NCI-H2196 (cell line): ENCODE data around the gene ZNF136.

Experiments
- DNase-seq: peaks from one replicate; lab custom pipeline; 2025; ENCODE audit not compliant: unreplicated experiment; lab: John Stamatoyannopoulos, UW

The ZNF136 gene

DNA sequence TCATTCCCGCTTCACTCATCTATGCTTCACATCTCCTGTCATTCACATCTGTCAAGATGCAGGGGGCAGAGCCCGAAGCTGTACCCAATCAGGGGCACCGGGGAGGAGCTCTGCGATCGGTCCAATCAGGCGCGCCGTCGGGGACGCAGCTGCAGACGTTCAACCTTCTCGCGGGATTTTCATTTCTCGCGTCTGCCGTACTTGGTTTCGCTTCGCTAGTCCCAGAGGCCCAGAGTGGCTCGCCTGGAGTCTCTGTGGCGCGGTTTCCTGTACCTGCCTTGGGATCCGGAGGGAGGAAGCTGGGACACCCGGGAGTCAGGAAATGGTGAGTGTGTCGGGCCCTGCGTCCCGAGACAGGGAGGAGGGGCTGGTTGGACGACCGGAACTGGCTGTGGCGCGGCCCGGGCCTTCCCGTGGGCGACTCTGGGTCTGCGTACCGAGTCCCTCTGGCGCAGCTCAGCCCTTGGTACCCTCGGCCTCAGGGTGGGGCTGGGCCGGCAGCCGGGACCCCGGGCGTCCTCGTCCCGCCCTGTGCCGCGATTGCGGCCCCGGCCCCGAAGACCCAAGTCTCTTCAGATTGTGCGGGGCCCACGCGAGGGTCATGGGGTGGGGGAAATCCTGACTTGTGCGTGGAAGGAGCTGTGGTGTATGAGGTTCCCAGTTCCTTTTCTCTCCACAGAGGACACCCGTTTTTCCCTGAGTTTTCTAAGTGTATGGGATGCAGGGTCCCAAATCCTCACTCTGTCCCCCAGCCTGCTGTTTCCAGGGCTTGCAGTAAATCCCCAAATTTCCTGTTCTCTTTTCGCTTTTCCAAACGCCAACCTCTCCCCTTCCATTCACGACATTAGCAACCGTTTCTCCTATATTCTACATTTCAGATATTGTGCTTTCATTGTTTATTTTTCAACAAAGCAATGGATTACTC is at the start of gene ZNF136:
Gene ZNF136 (plus strand): TSS at position 215 of the 925 bp plus-strand sequence. CDS start 108 bp downstream, at position 323.
- peak; percentile 95 for DNase-seq

DNA sequence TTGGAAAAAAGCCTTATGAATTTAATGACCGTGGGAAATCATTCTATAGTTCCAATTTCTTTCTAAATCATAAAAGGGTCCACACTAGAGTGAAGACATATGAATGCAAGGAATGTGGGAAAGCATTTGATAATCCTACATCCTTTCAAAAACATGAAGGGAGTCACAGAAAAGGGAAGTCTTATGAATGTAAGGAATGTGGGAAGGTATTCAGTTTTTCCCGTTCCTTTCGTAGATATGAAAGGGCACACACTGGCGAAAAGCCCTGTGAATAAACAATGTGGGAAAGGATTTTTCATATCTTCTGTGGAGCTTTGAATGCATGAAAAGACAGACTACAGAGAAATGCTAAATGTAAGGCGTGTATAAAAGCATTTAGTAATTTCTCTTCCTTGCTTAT is 49.8 kb upstream of the ZNF136 start:
- no peak for DNase-seq

DNA sequence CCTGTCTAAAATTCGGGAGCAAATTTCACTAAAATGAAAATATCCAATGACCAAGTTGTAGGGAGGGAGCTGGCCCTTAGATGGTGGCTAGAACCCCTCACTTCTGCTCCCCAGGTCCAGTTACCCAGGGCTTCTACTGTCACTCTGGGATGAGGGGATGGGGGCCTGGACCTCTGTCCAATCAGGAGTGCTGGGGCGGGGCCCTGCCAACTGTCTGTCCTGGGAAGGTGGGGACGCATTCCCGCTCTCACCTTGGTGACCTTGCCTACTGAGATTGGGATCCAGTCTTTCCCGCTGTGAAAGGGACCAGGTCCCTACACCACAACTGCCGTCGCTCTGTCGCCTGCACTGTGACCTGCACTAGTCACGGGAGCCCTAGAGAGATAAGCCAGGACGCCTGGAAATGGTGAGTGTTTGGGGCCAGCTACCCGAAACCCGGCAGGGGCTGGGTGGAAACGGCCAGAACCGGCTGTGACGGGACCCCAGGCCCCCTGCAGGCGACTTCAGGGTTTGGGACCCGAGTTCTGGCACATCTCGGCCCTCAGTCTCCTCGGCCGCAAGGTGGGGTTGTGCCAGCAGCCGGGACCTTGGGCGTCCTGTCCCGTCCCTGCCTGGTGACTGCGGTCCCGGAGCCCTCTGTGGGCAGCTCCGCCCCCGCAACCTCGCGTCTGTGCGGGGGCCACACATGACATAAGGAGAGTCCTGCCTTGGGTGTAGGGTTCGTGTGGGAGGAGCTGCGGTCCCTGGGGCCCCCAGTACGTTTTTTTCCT is 45.5 kb upstream of the ZNF136 start:
- no peak for DNase-seq

DNA sequence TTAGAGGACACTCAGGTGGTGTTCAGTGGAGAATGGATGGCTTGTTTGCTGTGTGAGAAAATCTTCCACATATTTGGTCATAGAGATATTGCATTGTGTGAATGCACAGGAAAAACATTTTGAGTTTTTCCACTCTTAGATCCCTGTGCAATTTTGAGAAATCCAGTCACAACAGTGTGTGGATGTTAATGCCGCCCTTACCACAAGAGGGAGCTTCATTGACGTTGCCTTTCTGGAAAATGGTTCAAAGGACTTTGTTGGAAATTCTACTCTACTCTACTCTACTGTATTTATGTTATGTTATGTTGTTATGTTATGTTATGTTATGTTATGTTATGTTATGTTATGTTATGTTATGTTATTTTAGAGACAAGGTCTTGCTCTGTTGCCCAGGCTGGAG is 36.2 kb upstream of the ZNF136 start:
- DNase-seq = no peak

DNA sequence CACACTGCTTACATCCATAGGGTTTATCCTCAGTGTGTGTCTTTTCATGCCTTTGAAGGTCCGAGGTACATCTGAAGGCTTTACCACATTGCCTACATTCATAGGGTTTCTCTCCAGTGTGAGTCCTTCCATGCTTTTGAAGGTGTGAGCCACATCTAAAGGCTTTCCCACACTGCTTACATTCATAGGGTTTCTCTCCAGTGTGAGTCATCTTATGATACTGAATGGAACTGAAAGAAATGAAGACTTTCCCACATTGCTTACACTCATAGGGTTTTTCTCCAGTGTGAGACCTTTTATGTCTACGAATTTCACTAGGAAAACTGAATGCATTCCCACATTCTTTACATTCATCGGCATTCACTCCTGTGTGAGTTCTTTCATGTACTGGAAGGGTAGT is 29.8 kb upstream of the ZNF136 start:
- no peak for DNase-seq

DNA sequence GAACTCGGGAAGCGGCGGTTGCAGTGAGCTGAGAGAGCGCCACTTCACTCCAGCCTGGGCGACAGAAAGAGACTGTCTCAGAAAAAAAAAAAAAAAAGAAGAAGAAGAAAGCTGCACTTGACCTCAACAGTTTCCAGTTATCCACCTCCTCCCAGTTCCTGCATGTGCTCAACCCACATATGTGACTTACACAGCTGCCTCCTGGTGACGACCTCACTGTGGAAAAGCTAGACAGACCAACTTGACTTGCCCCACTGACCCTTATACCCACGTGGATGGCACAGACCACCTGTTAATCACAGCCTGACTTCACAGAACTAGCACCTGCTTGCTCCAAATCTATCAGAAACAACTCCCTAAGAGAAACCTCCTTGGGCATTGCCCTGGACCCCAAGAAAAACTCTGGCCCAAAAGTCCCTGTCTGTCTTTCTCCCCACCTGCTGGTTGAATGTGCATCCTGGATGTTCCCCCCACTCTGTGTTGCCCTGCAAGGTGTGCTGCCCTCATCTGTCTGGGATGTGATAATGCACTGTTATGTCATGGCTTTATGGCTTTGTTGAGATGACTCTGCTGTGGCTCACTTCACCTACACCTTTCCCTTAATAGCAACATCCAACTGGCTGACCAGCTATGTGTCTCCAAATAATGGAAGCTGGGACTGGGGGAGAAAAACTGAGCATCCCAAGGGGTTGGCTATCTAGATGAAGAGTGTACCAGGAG is 25.5 kb upstream of the ZNF136 start:
- no peak for DNase-seq

DNA sequence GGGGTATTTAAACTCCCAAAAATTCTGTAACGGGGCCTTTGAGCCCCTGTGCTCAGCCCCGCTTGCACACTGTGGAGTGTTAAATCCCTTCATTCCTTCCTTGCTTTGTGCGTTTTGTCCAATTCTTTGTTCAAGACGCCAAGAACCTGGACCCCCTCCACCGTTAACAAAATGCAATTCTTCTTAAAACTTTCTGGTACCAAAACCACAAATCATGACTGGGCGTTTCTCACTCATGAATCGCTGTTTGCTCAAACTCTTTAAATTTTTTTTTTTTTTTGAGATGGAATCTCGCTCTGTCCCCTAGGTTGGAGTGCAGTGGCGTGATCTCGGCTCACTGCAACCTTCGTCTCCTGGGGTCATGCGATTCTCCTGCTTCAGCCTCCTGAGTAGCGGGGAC is 23.6 kb upstream of the ZNF136 start:
- DNase-seq = no peak

DNA sequence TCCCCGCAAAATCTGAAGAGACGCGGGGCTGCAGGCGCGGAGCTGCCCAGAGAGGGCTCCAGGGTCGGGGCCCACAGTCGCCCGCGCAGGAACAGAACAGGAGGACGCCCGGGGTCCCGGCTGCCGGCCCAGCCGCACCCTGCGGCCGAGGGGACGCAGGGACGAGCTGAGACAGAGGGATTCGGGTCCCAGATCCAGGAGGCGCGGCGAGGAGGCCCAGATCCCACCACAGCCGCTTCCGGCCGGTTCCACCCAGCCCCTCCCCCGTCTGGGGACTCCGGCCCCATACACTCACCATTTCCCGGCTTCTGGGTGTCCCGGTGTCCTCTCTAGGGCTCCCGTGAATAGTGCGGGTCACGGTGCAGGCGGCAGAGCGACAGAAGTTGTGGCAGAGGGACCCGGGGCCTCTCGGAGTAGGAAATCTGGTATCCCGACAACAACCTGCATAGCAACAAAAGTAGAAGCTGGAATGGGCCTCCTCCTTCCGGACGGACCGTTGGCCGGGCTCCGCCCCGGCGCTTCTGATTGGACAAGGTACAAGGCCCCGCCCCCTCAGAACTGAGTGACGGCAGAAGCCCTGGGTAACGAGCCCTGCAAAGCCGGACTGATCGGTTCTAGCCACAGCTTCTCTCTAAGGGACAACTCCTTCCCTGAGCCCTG is 22.9 kb upstream of the ZNF136 start, which contains the start of gene ZNF20:
Gene ZNF20 (minus strand): TSS at position 466 of the 660 bp plus-strand sequence. CDS start 168 bp downstream, at position 298.
- peak; percentile 94 for DNase-seq

DNA sequence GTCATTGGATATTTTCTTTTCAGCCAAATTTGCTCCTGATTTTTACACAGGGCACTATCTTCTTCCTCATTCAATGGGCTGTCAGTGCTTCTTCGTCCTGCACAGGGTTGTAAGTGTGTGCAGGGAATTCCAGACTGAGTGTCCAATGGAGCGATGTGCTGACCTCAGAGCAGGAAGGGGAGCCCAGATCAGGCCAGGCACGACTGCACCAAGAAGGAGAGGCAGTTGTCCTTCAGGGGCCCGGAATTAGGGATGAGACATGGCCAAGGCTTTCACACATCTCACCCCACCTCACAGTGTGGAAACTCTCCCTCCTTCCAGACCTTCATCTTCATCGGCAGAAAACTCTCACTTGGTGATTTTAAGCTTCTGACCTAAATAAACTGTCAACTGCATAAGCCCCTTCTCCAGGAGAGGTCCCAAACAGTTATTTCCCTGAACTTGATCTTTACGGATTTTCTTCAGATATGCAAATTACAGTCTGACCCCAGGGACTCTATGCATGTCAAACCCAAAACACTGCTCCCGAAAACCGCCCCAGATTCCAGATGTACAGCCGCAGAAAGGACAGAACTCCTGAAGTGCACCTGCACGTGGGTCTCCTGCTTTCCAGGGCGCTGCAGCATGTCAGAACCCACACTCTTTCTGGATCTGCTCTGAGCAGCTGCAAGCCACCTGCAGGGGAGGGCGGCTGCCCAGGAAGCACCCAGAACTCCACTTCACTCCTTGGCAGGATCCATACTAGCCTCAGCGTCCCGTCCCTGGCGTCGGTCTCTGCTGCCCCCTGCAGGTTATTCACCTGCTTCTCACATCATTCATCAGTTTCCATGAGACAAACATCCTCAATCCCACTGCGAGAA is 22.1 kb upstream of the ZNF136 start:
- peak; percentile 93 for DNase-seq

DNA sequence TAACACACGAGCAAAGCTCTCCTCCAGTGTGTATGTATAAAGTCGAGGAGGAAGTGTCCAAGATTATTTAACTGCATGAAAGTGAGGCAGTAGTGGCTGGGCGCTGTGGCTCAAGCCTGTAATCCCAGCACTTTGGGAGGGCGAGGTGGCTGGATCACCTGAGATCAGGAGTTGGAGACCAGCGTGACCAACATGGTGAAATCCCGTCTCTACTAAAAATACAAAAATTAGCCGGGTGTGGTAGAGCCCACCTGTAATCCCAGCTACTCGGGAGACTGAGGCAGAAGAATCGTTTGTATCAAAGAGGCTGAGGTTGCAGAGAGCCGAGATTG is 21.5 kb upstream of the ZNF136 start:
- DNase-seq = no peak

DNA sequence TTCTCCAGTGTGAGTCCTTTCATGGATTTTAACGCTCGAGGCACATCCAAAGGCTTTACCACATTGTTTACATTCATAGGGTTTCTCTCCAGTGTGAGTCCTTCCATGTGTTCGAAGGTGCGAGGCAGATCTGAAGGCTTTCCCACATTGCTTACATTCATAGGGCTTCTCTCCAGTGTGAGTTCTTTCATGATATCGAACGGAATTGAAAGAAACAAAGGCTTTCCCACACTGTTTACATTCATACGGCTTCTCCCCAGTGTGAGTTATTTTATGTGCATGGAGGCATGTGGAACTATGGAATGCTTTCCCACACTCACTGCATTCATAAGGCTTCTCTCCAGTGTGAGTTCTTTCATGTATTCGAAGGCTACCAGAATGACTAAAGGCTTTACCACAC is 17.5 kb upstream of the ZNF136 start:
- DNase-seq = no peak

DNA sequence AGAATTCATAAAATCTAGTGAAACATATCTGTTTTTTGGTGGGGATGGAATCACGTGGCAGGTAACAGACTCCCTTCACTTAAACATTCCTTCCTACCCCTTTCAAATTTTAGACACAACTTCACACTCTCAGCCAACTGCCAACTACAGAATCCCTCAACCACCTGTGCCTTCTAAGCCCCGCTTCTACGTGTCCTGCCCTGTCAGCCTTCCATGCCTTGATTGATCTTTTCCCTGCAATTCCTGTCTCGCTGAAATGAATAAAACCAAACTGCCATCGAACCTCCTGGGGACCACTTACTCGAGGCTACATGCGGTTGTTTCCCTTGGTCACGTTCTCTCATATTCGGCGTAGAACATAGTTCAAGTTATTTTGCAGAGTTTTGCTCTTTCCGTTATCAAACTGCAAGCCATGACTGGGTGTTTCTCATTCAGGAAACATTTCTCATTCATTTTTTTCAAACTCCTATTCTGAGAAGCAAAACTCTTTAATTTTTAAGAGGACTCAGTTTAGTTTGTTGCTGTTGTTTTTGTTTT is 7.5 kb upstream of the ZNF136 start:
- no peak for DNase-seq

DNA sequence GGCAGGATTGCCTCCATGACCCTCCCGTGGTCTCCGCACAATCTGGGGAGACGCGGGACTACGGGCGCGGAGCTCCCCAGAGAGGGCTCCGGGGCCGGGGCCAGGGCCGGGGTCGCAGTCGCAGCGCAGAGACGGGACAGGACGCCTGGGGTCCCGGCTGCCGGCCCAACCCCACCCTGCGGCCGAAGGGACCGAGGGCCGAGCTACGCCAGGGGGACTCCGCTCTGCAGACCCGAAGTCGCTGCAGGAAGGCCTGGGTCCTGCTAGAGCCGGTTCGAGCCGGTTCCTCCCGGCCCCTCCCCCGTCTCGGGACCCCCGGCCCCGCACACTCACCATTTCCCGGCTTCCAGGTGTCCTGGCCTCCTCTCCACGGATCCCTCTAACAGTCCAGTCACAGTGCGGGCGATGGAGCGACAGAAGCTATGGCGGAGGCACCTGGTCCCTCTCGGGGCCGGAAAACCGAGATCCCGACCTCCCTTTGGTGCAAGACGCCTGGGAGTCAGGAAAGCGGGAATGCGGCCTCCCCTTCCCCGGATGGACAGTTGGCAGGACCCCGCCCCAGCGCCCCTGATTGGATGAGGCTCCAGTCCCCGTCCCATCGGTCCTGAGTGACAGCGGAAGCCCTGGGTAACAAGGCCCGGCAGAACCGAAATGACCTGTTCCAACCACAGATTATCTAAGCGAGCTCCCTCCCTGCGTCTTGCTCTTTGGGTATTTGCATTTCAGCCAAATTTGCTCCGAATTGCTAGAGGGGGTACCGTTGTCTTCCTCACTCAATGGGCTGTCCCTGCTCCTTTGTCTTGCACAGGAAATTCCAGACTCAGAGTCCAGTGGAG is 6.5 kb upstream of the ZNF136 start, which contains the start of gene ZNF625:
Gene ZNF625 (minus strand): TSS at position 512 of the 836 bp plus-strand sequence. CDS start 176 bp downstream, at position 336.
- peak; percentile 79 for DNase-seq

DNA sequence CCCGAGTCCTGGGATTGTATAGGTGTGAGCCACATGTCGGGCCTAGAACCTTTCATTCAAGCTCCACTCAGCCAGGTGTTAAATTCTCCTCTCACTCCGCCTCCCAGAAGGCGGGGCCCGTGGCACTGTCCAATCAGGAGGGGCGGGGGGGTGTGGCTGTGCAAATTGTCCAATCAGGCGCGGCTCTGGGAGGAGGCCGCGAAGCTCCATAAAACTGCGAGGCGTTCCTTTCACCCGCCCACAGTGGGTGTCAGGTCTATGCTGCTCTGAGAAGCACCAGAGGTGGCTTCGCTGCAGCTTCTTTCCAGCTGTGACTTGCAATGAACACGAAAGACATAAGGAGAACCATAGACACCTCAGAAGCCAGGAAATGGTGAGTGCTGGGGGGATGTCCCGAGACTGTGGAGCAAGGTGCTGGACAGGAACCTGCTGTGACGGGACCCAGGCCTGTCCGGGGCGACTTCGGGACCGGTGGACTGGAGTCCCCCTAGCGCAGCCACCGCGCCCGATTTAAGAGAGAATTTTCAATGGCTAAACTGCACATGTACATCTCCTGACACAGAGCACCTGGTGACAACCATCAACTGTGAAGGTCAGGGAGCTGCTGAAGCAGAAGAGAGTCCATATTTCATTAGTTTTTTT is 3.0 kb upstream of the ZNF136 start:
- no peak for DNase-seq

DNA sequence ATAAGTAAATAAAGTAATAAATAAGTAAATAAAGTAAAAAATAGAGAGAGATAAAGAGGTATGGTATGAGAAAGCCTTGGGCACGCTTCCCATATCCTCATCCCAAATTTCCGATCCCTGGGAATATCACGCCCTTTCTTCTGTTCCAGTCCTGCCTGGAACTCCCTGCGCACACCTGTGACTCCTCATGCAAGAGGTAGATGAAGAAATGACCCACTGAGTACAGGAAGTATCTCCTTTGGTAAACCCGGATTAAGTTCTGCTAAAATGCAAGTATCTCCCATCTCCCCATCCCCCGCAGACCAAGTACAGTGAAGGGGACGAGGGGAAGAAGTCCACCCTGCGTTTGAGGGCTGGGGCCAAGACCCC is 399 bp upstream of the ZNF136 start:
- no peak for DNase-seq

DNA sequence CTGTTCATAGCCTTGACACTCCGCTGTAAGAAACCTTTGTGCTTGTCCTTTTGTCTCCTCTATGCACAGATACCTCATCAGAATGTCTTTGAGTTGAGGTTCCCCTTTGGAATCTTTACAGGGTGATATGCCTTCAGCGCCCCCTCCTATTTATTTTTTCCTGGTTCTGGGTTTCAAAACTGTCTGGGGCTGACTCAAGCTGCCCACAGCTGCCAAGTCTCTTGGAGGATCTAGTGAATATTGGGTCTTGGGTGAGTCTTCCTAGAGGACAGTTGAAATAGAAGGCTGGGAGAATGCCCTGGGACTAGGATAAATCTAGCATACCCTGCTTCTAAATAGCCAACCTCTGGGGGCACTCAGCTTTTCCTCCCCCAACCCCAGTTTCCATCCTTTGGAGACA is 930 bp downstream of the ZNF136 start:
- DNase-seq = no peak

DNA sequence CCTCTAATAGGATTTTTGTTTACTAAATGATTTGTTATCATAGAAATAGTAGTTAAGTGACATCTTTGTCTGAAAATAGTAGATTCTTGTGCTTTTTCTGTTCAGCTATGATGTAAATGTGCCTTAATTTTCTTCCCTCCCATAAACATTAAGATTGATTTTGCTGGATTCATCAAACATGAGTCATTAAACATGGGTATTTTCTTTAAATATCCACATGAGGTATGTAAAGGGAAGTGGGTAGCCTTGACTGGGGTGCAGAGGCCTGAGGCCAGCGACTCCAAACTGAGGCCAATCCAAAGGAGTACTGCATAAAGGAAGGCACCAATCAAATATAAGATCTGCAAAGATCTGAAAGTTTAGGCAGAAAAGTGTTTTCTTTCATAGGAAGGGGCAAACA is 3.7 kb downstream of the ZNF136 start:
- DNase-seq = no peak

DNA sequence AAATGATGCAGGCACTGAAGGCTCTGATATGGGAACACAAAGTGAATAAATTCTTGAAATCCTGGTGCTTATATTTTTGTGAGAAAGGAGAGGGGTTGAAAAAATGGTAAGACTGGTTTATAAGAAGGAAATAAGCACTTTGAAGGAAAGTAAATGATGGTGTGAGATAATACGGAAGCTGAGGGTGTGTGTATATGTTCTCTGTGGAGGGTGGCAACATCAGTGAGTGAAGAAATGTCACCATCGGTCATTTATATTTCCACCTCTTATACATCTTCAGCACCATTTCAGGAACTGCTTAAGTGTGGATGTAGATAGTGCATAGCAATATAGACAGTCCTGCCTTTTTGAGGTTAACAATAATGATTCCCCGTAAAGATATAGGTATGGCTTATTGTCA is 17.5 kb downstream of the ZNF136 start:
- no peak for DNase-seq
